Suprapubic skin (tissue), 4 donors: Measurements from ENCODE around the gene BCKDK.

ENCODE experiments used
- EP300 ChIP-seq: sonication (generic); formaldehyde crosslinking; IDR thresholded peaks from one replicate; pipeline ENCODE4 v1.6.1; 2017; ENCODE audit warnings: antibody characterized with exemption
- POLR2A ChIP-seq, 2 donors: fragments of 450-650 bp; IDR thresholded peaks; one replicate each; pipeline ENCODE4 v1.6.1; 2017; ENCODE audit warnings: antibody characterized with exemption in 2 of 2, mild to moderate bottlenecking in 2 of 2, moderate library complexity in 2 of 2
- POLR2AphosphoS5 ChIP-seq, 3 donors: sonication (generic); formaldehyde crosslinking; IDR thresholded peaks; one replicate each; pipeline ENCODE4 v1.6.1; 2017; ENCODE audit warnings: antibody characterized with exemption in 3 of 3
- TF ChIP-seq, protein P1 (sequence below), 2 donors: fragments of 200-600 bp in 1 of 2; fragments of 450-650 bp in 1 of 2; sonication (generic) in 1 of 2; IDR thresholded peaks; one replicate each; pipeline ENCODE4 v1.5.1; 2016 to 2019; ENCODE audit warnings: antibody characterized with exemption in 2 of 2, mild to moderate bottlenecking in 1 of 2, moderate library complexity in 1 of 2

DNA sequence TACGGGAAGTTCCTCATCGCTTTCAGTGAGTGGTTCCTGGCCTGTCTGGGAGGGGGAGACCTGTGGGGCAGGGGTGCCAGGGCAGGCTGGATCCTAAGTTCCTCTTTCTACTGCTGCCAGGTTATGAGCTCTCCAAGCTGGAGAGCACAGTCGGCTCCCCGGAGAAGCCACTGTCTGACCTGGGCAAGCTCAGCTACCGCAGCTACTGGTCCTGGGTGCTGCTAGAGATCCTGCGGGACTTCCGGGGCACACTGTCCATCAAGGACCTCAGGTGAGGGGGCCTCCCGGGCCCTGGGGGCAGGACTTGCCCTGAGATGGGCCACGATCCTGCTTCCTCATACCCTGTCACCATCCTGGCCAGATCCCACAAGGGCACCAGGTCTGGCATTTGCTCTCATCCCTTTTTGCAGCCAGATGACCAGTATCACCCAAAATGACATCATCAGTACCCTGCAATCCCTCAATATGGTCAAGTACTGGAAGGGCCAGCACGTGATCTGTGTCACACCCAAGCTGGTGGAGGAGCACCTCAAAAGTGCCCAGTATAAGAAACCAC, 22.2 kb downstream of the BCKDK start:
- TF ChIP-seq, protein P1, sequence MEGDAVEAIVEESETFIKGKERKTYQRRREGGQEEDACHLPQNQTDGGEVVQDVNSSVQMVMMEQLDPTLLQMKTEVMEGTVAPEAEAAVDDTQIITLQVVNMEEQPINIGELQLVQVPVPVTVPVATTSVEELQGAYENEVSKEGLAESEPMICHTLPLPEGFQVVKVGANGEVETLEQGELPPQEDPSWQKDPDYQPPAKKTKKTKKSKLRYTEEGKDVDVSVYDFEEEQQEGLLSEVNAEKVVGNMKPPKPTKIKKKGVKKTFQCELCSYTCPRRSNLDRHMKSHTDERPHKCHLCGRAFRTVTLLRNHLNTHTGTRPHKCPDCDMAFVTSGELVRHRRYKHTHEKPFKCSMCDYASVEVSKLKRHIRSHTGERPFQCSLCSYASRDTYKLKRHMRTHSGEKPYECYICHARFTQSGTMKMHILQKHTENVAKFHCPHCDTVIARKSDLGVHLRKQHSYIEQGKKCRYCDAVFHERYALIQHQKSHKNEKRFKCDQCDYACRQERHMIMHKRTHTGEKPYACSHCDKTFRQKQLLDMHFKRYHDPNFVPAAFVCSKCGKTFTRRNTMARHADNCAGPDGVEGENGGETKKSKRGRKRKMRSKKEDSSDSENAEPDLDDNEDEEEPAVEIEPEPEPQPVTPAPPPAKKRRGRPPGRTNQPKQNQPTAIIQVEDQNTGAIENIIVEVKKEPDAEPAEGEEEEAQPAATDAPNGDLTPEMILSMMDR (IDR thresholded peaks at IDR 0.05), result no peak
- TF ChIP-seq POLR2A (IDR thresholded peaks at IDR 0.05) (no peak), POLR2AphosphoS5 (IDR thresholded peaks at IDR 0.05) (no peak), EP300 (no peak)
